ENCODE results near the gene KIF4A.
A peak's percentile ranks its signal among the peaks of the same experiment; 100 is the strongest.
"Not testable (repeated sequence)": the region's sequence is repeated elsewhere in the genome, so short reads cannot be mapped to it uniquely, and the experiment has no call there.

The KIF4A gene

DNA sequence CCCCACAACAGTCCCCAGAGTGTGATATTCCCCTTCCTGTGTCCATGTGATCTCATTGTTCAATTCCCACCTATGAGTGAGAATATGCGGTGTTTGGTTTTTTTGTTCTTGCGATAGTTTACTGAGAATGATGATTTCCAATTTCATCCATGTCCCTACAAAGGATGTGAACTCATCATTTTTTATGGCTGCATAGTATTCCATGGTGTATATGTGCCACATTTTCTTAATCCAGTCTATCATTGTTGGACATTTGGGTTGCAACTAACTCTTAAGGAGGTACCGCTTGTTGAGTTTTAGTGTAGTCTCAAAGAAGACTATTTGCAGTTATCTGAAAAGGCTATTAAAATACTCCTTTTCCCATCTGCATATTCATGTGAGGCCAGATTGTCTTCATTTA is 110.3 kb downstream of the KIF4A start:
- not testable (repeated sequence) for DNase-seq

- DNase-seq, result no peak
Observed at GRCh38 chrX:70402721-70403120, 112.8 kb downstream of the KIF4A start.

GRCh38 chrX:70405003-70405402 is 115.1 kb downstream of the KIF4A start:
- no peak for DNase-seq

- no peak for DNase-seq
Observed at GRCh38 chrX:70410921-70411320, 121.0 kb downstream of the KIF4A start.

GRCh38 chrX:70411475-70411874 is 121.6 kb downstream of the KIF4A start:
- DNase-seq, result no peak

- DNase-seq, result no peak
Observed at GRCh38 chrX:70421618-70422017, 131.7 kb downstream of the KIF4A start.

GRCh38 chrX:70422851-70423341 is 133.0 kb downstream of the KIF4A start, which contains the start of gene GDPD2:
TSS of gene GDPD2 (plus strand) at chrX:70423314. CDS start at chrX:70424985, 1,671 bp downstream.
- DNase-seq, result no peak

DNA sequence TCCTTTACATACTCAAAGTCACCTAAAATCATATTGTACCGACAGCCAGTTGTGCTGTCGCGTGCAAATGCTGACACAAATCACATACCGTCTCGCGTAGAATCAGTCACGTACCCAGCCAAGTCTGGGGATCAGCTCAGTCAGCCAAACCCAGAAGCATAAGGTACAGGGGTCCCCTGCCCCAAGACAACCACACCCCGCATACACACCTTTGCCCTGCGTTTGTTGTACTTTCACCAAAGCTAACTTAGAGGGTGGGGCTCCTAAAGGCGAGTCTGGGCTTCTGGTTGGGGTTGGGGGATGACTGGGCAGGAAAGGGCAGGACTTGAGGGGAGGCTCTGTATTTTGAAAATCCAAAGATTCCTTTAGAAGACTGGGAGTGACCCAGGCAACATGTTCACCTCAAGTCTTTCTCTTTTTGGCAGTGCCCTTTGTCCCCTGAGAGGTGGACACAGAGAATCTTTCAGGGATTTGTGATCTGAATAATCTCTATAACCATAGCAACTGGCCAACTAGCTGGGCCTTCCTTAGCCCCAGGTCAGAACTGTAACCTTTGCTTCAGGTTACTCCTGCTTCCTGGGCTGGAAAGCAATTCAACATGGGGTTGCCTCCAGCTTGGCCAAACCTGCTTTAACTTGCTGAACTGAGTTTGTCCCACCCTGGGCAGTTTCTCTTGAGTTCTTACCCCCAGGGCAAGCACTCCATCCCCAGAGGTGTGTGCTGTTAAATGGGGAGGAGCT is 134.2 kb downstream of the KIF4A start:
- DNase-seq, result no peak

- no peak for DNase-seq
Observed at GRCh38 chrX:70424801-70425200, 134.9 kb downstream of the KIF4A start.

DNA sequence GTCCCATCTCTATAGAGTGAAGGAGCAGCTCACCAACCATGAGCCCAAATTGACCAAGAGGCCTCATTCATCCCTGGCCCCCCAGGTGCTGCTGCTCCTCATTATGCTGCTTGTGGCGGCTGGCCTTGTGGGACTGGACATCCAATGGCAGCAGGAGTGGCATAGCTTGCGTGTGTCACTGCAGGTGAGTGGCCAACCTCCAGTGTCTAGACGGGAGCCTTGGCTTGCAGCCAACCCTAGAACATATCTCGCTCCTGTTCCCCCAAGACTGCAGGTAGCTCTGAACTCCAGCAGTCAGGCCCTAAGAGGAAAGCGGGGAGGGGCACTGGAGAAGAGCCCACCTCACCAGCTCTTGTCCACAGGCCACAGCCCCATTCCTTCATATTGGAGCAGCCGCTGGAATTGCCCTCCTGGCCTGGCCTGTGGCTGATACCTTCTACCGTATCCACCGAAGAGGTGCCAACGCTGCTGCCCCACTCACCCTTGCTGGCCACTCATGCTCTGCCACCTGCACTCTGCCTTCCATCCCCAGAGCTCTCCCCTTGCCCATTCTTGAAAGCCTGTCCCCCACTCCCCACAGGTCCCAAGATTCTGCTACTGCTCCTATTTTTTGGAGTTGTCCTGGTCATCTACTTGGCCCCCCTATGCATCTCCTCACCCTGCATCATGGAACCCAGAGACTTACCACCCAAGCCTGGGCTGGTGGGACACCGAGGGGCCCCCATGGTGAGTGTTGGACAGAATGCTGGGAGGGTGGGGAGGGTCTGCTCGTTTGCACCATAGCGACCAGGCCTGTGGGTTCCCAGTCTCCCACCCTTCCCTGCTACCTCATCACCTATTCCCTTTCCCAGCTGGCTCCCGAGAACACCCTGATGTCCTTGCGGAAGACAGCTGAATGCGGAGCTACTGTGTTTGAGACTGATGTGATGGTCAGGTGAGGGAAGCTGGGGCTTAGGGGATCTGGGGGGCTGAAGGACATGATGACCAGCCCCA is 136.7 kb downstream of the KIF4A start:
- DNase-seq, result no peak

- no peak for DNase-seq
Observed at GRCh38 chrX:70427365-70427764, 137.5 kb downstream of the KIF4A start.

GRCh38 chrX:70429759-70430158 is 139.9 kb downstream of the KIF4A start:
- no peak for DNase-seq

- no peak for DNase-seq
Observed at GRCh38 chrX:70432936-70433847, 143.3 kb downstream of the KIF4A start.

DNA sequence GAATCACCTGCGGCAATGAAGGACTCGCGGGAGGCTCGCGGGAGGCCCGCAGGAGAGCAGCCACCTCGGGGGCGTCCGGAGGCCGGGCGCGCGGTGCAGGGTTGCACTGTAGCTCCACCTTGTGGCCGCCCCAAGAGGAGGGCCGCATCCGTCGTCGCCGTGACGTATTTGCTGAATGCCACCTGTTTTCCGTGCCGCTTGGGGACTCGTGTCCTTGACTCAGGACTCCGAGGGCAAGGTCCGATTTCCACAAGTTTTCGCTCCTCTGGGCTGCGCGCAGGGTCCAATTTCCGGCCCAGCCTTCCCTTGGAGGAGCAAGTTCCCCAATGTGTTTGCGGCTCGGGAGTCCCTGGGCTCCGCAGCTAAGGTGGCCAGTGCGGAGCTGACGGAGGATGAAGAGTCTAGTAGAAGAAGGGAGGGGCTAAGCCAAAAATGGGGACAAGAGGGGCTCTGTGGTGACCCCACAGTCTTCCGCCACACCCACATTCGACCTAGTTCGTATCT is 144.0 kb downstream of the KIF4A start:
- peak; percentile 14 to 15 for DNase-seq

DNA sequence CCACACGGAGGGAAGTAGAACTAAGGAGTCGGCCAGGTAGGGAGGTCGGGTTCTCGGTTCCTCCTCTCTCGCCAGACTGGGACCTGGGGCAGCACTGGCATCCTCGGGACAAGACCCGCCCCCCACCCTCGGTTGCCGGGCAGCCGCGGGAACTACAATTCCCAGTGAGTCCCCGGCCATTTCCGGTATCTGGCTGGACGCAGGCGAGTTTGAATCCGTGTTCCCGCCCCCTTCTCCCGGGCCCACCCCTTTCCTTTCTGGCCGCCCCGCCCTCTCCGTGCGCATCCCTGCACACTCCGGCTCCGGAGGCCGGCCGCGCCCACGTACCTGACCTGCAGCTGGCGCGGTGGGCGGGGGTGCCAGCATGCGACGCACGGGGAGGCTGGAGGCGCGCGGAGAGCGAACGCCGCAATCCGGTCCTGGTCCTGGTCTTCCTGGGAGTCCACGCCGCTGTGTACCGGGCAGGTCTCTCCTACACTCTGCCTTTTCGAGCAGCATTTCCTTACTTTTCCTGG is 144.5 kb downstream of the KIF4A start:
- DNase-seq, result peak; percentile 33 to 75

GRCh38 chrX:70434914-70435586 is 145.1 kb downstream of the KIF4A start:
- DNase-seq, result no peak

DNA sequence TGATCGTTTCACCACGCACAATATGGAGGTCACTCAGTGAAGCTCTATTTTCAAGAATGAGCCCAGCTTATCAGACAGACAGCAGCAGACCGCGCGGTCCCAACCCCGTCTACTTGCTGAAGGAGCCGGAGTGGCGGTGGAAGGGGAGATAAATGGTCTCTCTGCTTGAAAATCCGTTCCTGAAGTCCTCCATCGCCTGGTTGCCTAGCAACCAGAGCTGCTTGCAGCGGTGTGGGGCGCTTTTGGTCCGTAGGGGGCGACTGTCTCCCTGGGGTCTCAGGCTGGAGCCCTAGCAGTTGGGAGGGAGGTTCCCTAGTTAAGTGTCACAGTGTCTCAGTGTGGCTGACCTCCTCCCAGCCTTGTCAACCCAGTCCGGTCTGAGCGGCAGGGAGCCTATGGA is 146.4 kb downstream of the KIF4A start:
- no peak for DNase-seq

DNA sequence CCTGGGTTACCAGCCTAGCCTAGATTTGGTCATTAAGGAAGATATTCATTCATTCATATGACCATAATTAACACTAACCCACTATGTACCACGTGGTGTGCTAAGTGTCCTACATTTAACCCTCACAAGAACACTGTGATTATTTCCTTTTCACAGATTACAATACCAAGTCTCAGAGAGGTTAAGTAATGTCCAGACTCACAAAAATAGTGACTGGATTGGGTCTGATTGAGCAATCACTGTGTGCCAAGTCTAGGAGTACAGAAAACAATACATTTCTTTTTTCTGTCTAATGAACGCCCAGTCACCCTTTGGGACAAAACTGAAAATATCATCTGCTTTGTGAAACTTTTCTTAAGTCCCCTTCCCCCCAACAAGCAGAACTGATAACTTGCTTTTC is 147.1 kb downstream of the KIF4A start:
- DNase-seq, result no peak

- DNase-seq, result no peak
Observed at GRCh38 chrX:70437921-70438665, 148.2 kb downstream of the KIF4A start.

DNA sequence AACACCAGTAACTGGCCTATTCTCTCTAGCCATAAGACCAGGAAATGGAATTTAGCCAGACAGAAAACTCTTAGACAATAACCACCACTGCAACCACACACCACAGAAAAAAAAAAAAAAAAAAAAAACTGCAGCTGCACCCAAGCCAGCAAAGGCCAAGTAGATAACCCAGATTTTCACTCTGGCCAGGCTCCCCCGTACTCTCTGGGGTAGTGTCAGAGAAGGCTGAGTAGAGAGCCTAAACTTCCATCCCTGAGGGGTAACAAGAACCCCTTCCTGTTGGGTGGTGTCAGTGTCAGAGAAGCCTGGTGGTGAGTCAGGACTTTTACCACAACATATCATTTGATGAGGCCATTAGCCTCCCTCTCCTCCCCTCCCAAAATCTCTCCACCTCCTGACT is 149.1 kb downstream of the KIF4A start:
- DNase-seq, result no peak

DNA sequence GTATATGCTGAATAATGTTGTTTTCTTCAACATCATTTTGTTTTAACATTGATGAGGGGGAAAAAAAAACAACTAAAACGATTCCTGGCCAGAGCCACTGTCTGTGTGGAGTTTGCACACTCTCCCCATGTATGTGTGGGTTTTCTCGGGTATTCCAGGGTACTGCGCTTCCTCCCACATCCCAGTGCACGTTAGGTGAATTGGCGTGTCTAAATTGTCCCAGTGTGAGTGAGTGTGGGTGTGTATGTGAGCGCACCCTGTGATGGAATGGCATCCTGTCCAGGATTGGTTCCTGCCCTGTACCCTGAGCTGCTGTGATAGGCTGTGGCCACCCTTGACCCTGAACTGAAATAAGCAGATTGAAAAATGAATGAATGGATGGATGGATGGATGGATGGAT is 152.3 kb downstream of the KIF4A start:
- DNase-seq, result no peak
